Measurements from ENCODE around the gene PLEKHA7.
A peak's percentile ranks its signal among the peaks of the same experiment; 100 is the strongest.

DNA sequence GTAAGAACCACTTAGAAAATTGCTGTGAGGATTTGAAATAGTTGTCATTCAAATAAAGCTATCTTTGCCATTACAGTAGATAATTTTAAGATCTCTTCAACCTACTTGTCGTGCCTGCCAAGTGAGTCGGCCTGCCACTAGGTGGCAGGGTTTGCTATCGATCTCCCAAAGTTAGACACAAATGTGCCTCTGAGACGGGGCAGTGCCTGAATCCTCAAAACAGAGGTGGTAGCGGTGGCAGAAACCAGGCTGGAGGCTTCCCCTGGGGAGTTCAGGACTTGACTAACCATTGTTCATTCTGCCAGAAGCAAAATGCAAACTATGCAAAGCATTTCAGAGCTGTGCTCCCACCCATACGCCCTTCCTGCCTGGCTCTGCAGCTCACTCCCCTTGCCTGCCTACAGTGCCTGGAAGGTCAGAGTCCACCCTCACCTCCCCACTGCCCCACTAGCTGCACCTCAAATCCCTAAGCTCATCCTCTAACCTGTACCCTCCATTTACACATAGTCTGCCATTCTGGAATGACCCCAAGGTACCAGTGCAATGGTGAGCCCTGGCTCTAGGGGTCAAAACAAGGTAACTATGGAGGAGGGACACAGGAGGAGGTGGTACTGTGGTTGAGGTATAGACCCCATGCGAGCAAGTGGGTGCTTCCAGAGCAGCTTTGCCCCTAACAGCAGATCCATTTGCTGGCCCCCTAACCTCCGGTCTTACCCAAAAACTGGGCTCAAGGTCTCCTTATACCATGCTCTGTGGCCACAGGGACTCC, 193.7 kb downstream of the PLEKHA7 start:
- no peak for TF ChIP-seq POLR2A (IDR thresholded peaks at IDR 0.05; ENCODE audit: extremely low read depth, insufficient read length)
- TF ChIP-seq CTCF (IDR thresholded peaks at IDR 0.05; ENCODE audit: low read depth, low read length) = peak; percentile 89
